GM21390 (cell line): ENCODE results near the gene DHX30.
A peak's percentile ranks its signal among the peaks of the same experiment; 100 is the strongest.
"Not testable (repeated sequence)": the region's sequence is repeated elsewhere in the genome, so short reads cannot be mapped to it uniquely, and the experiment has no call there.

Source experiments
- ATAC-seq: cut with Tn5 transposase; IDR thresholded peaks from one replicate; pipeline ENCODE4 v1.9.1; 2021; ENCODE audit not compliant: unreplicated experiment

DHX30 gene

DNA sequence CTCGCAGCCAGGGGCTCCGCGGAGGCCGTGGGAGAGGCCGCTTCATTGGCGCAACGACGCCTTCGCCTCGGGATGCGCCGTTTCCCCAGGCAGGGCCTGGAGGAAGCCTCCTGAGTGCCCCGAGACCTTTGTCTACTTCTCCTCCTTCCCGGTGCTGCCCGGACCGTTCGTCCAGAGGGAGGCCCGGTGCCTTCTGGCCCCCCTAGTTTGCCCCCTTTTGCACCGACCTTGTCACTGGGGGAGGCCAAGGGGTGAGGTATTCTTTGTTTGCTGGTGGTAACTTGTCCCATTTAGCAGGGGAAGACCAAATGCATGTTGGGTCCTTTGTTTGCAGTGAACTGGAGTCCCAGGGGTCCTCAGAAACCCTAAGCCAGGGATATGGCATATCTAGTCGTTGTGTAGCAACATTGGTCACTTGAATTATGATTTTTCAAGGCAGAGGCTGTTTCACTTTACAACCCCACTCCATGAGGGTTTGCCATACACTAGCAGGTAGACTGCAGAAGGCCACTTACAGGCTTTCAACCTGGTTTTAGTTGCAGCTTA is 615 bp downstream of the DHX30 start:
- no peak for ATAC-seq

DNA sequence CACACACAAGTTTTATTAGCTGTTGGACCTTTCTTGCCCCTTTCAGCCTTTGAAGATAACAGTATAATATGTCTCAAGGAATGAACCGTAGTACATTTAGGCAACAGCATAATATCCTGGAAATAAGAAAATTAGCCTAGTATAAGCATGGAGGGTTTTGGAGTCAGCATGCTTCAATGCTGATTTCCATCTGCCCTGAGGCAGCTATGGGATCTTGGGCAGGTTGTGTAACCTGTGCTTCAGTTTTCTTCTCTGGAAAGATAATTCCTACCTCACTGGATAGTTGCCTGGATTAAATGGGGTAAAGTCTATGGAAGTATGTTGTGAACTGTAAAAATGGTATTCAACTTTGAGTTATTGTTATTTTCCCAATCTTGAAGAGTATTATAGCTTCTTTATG is 1.6 kb downstream of the DHX30 start:
- ATAC-seq = no peak

DNA sequence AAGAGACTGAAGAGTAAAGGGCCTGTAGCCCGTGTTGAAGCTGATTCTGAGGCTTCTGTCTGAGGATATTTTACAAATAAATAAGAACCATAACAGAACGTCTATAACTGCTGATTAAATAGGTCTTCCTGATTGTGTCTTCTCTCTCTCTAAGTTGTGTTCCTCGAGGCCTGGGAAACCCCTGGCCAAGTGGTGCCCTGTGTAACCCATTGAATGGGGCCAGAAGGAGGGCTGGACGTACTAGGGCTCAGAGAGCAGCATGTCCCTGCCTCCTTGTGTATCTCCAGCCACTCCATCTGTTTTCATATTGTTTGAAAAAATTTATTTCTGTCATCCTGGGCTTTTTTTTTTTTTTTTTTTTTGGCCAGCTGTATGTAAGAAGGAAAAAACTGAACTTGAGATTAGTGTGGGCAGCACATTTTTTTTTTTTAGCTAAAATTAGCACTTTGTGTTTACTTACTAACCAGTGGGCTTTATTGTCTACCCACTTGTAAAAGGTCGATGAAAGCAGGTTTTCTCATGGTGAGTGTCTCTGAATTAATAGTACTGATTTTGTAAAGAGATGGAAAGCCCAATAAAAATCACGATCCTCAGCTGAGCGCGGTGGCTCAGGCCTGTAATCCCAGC is 10.7 kb downstream of the DHX30 start:
- no peak for ATAC-seq

DNA sequence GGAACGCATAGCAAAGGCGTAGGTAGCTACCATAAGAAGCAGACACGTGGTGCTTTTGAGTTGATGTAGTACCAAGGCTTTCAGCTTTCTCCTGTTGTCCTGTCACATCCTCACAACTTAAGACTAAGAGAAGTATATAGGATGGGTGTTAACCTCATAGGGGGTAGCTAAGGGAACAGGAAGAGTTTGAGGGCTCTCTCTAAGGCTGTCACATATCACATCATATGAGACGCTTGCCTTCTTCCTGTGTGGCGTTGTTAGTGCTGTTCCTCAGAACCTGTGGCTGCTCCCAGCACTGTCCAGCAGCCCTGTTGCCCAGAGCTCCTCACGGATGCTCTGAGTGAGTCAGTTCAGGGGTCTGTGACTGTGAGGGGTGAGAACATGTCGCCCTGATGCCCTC is 14.7 kb downstream of the DHX30 start:
- no peak for ATAC-seq

DNA sequence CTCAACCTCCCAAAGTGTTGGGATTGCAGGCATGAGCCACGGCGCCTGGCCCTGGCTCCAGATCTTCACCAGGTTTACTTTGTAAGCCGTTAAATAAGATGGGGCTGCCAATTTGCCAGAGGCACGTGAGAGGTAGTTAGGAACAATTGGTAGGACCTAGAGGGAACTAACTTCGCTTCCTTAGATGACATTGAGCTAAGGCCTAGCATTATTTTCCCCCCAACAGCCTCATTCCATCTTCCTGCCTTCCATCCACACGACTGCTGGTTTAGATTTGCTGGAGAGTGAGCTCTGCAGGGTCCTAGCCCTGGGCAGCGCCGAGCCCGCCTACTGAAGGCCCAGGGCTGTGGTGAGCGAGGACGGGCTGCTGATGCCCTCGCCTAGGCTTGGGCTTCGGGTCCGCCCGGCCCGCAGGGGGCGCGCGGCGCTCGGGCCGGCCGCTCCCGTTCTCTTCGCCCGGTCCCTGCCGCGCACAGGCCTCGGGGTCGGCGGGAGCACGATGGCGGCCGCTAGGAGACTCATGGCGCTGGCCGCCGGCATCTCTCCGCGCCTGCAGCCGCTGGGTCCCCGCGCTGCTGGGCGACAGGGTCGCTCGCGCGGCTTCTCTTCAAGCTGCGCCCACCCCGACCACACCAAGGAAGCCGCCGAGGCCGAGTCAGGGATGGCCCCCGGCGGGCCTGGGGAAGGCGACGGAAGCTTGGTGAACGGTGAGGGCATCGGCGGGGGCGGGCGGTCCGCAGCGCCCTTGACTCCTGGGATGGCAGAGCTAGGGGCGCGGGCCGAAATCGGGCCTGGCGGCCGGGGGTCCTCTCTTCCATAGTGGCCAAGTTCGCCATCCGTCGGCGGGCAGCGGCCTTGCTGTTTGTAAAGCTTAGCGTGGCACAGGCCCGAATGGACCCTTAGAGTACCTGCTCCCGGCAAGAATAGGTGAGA is 21.9 kb downstream of the DHX30 start:
- peak; percentile 95 for ATAC-seq

DNA sequence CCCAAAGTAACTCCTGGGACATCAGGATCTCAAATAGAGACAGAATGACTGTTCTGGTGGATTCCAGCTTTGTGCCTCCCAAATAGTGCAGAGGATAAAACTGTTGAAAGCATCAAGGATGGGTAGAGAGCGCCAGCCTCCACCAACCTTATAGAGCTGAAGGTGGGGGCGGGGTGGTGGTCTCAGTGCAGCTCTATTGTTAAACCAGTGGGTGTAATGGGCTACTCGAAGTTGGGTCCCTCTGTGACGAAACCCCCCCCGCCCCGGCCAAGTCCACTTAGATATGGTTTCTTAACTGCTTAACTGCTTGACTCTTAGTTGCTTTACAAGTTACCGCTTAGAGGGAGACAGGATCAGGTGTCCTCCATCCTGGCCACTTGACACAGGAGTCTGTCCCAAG is 22.7 kb downstream of the DHX30 start:
- no peak for ATAC-seq

DNA sequence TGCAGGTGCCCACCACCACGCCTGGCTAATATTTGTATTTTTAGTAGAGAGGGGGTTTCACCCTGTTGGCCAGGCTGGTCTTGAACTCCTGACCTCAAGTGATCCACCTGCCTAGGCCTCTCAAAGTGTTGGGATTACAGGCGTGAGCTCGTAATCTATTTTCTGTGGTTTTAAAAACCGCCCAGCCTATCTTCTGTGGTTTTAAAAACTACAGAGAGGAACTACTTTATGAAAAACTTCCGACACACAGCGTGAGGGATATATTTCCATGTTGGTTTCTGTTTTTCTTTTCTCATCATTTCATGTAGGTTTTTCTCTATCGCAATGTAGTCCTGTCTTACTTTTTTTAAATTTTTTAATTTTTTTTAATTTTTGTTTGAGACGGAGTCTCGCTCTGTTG is 26.5 kb downstream of the DHX30 start:
- not testable (repeated sequence) for ATAC-seq

DNA sequence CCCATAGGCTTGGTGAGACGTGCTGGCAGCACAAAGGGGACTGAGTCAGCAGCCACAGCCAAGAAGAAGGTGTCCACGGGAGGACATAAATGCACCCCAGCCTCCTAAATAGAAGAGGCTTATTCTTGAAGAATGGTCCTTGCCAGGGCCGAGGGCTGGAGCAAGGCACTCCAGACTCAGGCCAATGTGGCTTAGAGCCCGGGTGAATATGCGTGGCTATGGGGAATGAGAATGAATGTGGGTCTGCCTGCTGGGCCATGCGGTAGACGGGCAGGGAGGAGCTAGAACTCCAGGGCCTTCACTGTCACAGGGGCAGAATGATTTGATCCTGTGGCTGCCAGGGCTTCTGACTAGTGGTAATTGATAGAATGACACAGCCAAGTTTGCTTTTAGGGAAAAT is 34.0 kb downstream of the DHX30 start:
- ATAC-seq = no peak

DNA sequence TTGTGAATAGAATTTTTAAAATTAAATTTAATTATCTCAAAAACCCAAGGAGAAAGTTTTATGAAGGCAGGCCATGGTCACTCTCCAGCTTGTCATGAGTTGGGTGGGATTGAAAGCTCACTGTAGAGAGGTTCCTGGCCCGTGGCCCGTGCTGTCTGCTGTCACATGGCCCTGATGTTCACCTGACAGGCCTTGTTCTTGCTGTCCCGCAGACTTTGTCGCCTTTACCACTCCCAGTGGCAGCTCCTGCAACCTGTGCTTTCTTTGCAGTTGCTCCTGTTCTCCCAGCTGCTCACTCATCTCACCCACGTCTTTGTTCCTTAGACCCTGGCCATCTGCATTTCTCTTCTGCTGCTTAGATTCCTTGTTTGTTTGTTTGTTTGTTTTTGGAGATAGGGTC is 35.6 kb downstream of the DHX30 start:
- ATAC-seq = no peak

DNA sequence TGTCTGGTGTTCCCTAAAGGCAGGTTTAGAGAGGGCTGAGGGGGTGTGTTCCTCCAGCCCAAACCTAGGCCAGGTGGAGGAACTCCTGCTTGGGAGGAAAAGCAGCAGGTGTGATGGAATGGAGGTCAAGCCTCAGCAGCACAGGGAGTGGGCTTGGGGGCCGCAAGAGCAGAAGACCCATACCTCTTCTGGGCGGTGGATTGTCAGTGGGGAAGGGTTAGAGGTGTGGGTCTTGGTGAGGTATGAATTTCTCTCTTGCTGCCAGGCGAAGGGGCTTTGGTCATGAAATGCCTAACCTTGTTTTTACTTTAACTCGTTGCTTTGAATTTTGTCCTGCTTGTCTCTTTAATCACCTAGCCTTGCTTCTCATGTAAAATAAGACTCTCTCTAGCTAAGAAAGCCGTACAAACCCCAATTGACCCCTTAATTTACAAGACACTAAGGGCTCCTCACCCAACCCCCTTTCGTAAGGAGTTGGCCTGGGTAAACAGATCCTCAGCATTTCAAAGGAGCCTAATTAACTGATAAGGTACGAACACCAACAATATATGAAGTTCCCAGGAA is 38.9 kb downstream of the DHX30 start:
- ATAC-seq = no peak

DNA sequence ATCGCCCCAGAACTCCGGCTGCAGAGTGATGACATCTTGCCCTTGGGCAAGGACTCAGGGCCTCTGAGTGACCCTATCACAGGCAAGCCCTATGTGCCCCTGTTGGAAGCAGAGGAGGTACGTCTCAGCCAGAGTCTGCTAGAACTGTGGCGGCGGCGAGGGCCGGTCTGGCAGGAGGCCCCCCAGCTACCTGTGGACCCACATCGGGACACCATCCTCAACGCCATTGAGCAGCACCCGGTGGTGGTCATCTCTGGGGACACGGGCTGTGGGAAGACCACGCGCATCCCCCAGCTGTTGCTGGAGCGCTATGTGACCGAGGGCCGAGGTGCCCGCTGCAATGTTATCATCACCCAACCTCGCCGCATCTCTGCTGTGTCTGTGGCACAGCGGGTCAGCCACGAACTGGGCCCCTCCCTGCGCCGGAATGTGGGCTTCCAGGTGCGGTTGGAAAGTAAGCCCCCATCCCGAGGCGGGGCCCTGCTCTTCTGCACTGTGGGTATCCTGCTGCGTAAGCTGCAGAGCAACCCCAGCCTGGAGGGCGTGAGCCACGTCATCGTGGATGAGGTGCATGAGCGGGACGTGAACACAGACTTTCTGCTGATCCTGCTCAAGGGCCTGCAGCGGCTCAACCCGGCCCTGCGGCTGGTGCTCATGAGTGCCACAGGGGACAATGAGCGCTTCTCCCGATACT is 43.4 kb downstream of the DHX30 start:
- no peak for ATAC-seq

DNA sequence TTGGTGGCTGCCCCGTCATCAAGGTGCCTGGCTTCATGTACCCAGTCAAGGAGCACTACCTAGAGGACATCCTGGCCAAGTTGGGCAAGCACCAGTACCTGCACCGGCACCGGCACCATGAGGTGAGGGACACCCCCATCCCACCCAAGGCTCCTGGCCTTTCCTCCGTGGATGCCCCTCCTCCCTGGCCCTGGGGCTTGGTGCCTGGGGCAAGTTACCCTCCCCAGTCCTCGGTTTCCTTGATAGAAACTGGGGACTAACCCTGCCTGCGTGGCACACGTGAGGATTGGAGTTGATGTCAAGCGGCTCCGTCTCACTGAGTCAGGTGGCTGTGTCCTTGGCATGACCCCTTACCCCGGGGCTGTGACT is 43.9 kb downstream of the DHX30 start:
- no peak for ATAC-seq

DNA sequence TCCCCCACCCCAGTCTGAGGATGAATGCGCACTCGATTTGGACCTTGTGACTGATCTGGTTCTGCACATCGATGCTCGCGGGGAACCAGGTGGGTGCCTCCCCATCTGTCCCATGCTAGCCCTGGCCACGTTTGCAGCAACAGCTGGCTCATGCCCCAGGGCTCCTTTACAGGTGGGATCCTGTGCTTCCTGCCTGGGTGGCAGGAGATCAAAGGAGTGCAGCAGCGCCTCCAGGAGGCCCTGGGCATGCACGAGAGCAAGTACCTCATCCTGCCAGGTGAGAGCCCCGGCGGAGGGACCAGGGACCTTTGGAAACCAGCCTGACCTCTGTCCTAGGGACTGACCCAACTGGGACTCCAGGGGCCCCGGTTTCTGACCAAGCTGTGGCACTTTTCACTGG is 44.3 kb downstream of the DHX30 start:
- no peak for ATAC-seq

DNA sequence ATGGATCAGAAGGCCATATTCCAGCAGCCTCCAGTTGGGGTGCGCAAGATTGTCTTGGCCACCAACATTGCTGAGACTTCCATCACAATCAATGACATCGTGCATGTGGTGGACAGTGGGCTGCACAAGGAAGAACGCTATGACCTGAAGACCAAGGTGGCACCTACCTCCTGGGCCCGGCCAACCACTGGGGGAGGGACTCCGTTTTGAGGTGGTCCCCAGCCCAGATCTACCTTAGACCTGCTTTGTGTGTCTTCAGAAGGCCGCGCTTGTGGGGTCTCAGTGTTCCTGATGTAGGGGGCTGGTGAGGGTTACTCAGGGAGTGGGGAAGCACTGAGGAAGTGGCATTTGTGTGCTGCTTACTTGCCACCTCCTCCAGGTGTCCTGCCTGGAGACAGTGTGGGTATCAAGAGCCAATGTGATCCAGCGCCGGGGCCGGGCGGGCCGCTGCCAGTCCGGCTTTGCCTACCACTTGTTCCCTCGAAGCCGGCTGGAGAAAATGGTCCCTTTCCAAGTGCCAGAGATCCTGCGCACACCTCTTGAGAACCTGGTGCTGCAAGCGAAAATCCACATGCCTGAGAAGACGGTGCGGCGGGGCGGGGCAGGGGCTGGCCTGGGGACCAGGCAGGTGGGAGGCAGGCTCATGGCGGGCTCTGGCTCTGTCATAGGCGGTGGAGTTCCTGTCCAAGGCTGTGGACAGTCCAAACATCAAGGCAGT is 45.0 kb downstream of the DHX30 start:
- no peak for ATAC-seq

DNA sequence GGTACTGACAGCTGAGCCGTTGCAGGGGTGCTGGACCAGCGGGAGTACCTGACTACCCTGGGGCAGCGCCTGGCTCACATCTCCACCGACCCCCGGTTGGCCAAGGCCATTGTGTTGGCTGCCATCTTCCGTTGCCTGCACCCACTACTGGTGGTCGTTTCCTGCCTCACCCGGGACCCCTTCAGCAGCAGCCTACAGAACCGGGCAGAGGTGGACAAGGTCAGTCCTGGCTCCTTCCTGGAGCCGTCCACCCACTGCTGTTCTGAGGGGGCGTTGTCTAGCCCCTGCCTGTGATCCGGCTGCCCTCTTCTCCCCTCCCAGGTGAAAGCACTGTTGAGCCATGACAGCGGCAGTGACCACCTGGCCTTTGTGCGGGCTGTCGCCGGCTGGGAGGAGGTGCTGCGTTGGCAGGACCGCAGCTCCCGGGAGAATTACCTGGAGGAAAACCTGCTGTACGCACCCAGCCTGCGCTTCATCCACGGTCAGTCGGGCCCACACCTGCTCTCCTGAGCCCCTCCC is 45.7 kb downstream of the DHX30 start:
- no peak for ATAC-seq

DNA sequence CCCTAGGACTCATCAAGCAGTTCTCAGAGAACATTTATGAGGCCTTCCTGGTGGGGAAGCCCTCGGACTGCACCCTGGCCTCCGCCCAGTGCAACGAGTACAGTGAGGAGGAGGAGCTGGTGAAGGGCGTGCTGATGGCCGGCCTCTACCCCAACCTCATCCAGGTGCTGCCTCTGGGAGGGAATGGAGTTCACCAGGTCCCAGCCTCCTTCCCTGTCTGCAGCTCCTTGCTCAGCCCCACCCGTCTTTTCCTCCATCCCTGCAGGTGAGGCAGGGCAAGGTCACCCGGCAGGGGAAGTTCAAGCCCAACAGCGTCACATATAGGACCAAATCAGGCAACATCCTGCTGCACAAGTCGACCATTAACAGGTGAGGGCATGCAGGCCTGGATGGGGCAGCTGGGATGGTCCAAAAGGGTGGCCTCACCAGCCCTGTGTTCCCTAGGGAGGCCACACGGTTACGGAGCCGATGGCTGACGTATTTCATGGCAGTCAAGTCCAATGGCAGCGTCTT is 46.3 kb downstream of the DHX30 start:
- no peak for ATAC-seq

DNA sequence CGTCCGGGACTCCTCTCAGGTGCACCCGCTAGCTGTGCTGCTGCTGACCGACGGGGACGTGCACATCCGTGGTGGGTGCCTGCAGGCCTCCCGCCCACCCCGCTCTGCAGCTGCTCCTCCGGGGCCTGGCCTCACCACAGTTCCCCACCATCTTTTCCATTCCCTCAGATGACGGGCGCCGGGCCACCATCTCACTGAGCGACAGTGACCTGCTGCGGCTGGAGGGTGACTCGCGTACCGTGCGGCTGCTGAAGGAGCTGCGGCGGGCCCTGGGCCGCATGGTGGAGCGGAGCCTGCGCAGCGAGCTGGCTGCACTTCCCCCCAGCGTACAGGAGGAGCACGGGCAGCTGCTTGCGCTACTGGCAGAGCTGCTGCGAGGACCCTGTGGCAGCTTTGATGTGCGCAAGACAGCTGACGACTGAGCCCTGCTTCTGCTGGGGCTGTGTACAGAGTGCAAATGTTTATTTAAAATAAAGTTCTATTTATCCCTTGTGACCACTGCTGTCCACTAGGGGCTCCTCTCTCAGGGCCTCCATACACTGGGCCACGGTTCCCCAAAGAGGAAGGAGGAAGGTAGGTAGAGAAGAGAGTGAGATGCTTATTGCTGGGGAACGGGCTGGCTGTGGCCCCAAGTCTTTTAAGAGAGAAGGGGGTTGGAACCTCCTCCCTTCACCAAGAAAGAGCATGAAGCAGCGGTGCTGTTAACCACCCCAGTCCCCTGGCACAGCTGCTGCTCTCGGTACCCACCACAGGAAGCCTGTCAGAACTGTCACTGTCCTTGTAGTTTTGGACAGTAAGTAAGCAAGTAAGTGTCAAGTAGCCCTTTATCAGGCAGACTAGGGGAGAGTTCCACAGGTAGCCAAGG is 47.0 kb downstream of the DHX30 start:
- no peak for ATAC-seq

DNA sequence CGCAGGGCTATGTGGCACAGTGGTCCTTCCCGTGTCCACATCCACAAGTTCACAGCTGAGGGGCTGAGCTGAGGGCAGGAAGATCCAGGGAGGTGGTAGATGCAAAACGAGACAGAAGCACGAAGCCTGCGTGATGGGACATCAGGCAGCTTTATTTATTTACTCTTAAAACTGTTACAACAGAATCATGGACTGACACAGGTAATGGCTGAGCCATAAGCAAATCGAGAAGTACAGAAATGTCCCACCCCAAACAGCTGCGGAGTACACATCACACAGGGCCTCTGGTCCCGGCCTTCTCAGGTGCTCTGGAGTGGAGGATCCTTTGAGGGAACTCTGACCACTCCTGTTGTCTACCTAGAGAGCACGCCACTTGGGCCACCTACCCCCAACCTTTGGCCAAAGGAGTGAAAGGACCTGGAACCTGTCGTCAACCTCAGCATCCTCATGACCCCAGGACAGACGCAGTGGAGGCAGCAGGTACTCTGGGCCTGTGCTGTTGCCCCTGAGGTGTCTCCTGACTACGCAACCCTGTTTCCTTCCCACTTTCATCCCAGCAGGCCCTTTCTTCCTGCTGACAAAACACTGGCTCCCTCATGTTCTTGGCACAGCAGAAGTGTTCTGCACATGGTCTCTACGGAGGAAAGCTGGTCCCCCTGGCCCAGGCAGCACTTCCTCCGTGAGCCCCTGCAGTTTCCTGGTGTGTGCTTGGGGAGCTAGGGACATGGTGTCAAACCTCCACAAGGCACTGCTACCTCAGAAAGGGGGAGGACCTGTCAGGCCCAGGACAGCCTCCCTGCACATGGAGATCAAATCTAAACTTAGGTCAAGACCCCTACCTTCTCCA is 47.8 kb downstream of the DHX30 start:
- ATAC-seq = no peak
